ENCODE measurements around the gene HRCT1. TPM values are rescaled to one million over a fixed set of nuclear protein-coding genes. Genes with fewer than 3 reads are reported as not detected.

The HRCT1 gene
- total and polyA plus RNA-seq, 7 donors, result 2.1 to 88.5 (median 5.4) TPM

GRCh38 chr9:35951736-35952135 lies 45.7 kb downstream of the HRCT1 start:
- no peak for DNase-seq
- WGBS, 2 donors, result 51 to 62% methylated on average over 6 of the region's 6 CpGs
- intact Hi-C loops (cut with DNase I), result no loop called here
- Histone ChIP-seq H3K9me3 (no peaks in the 10 kb centered on the region), H3K27ac (peak overlapping the region in 1 of 4 donors; percentile 33), H3K4me3 (no peak overlapping the region), H3K27me3 (peaks cover 0 to 4% (median 0%) of the 10 kb centered on the region in 3 donors), H3K36me3 (no peaks in the 10 kb centered on the region), H3K4me1 (no peaks in the 10 kb centered on the region)
- TF ChIP-seq POLR2A (IDR thresholded peaks at IDR 0.05), result no peak
- TF ChIP-seq POLR2AphosphoS5 (IDR thresholded peaks at IDR 0.05), result no peak
- TF ChIP-seq EP300 (IDR thresholded peaks at IDR 0.05), result no peak

- no peak overlapping the region for H3K4me3 ChIP-seq
- no peak overlapping the region for H3K27ac ChIP-seq
- no peaks in the 10 kb centered on the region for H3K9me3 ChIP-seq
- no peaks in the 10 kb centered on the region for H3K36me3 ChIP-seq
- 83 to 85% methylated on average over 6 of the region's 6 CpGs for WGBS, 2 donors
- H3K27me3 ChIP-seq, result peaks cover 0 to 4% (median 0%) of the 10 kb centered on the region in 3 donors
- intact Hi-C loops (cut with DNase I), result no loop called here
- DNase-seq, result no peak
- H3K4me1 ChIP-seq, result no peaks in the 10 kb centered on the region
- TF ChIP-seq POLR2AphosphoS5 (IDR thresholded peaks at IDR 0.05) (no peak), POLR2A (IDR thresholded peaks at IDR 0.05) (no peak), CTCF (IDR thresholded peaks at IDR 0.05) (no peak), EP300 (IDR thresholded peaks at IDR 0.05) (no peak)
Observed at GRCh38 chr9:35952526-35953191, 46.7 kb downstream of the HRCT1 start.

- 6 to 13% methylated on average over 6 of the region's 6 CpGs for WGBS, 2 donors
- peaks cover 0 to 4% (median 0%) of the 10 kb centered on the region in 3 donors for H3K27me3 ChIP-seq
- intact Hi-C loops (cut with DNase I), result loop anchor here (5.0 kb wide), 1 partner anchor 67 kb away; no protein-coding TSS in a partner anchor
- no peak for DNase-seq
- TF ChIP-seq EP300 (IDR thresholded peaks at IDR 0.05) (no peak), CTCF (IDR thresholded peaks at IDR 0.05) (peak; percentile 38 to 88 (median 78))
- no peaks in the 10 kb centered on the region for H3K36me3 ChIP-seq
- H3K4me1 ChIP-seq, result no peaks in the 10 kb centered on the region
- no peaks in the 10 kb centered on the region for H3K9me3 ChIP-seq
- no peak overlapping the region for H3K27ac ChIP-seq
- H3K4me3 ChIP-seq, result no peak overlapping the region
Observed at GRCh38 chr9:35954942-35955546, 49.0 kb downstream of the HRCT1 start.

GRCh38 chr9:35956651-35957050 lies 50.6 kb downstream of the HRCT1 start:
- no peak for DNase-seq
- TF ChIP-seq POLR2AphosphoS5 (IDR thresholded peaks at IDR 0.05), result no peak
- Histone ChIP-seq H3K9me3 (no peaks in the 10 kb centered on the region), H3K36me3 (no peaks in the 10 kb centered on the region), H3K4me3 (no peak overlapping the region), H3K4me1 (no peaks in the 10 kb centered on the region), H3K27ac (no peak overlapping the region), H3K27me3 (peaks cover 0 to 4% (median 0%) of the 10 kb centered on the region in 3 donors)
- WGBS, 2 donors, result 88 to 92% methylated on average over 5 of the region's 5 CpGs
- intact Hi-C loops (cut with DNase I), result loop anchor here (5.0 kb wide), 1 partner anchor 66 kb away; no protein-coding TSS in a partner anchor

Other genes with a start within 250 kb of the HRCT1 start
- over 10,000 TPM in 2 of 4 donors, 1,000 to 10,000 TPM in 2; 2,523 to 26,387 (median 8,883) TPM for gene RMRP, start 248.2 kb upstream of the HRCT1 start, total RNA-seq
- gene RMRP, start 248.2 kb upstream of the HRCT1 start, polyA plus RNA-seq, result 100 to 1,000 TPM in 1 of 3 donors, not detected in 2; 480 TPM
- gene CCDC107, start 247.9 kb upstream of the HRCT1 start, total RNA-seq, result 100 to 1,000 TPM in 1 of 4 donors, 10 to 100 TPM in 3; 70.6 to 112 (median 83.1) TPM
- gene CCDC107, start 247.9 kb upstream of the HRCT1 start, polyA plus RNA-seq, result 10 to 100 TPM; 21.3 to 28.8 (median 24.2) TPM
- gene ARHGEF39, start 241.0 kb upstream of the HRCT1 start, total RNA-seq, result 1 to 10 TPM in 3 of 4 donors, under 1 TPM in 1; 0.99 to 3.3 (median 1.4) TPM
- 1 to 10 TPM in 2 of 3 donors, under 1 TPM in 1; 0.60 to 9.0 (median 1.6) TPM for gene ARHGEF39, start 241.0 kb upstream of the HRCT1 start, polyA plus RNA-seq
- under 1 TPM in 2 of 4 donors, not detected in 2; 0.33 to 0.71 TPM for gene CA9, start 232.3 kb upstream of the HRCT1 start, total RNA-seq
- 1 to 10 TPM in 1 of 3 donors, not detected in 2; 1.7 TPM for gene CA9, start 232.3 kb upstream of the HRCT1 start, polyA plus RNA-seq
- 1,000 to 10,000 TPM; 3,590 to 8,131 (median 6,107) TPM for gene TPM2, start 216.3 kb upstream of the HRCT1 start, total RNA-seq
- gene TPM2, start 216.3 kb upstream of the HRCT1 start, polyA plus RNA-seq, result 100 to 1,000 TPM in 2 of 3 donors, 10 to 100 TPM in 1; 49.9 to 447 (median 334) TPM
- 100 to 1,000 TPM; 354 to 609 (median 525) TPM for gene TLN1, start 174.0 kb upstream of the HRCT1 start, total RNA-seq
- 100 to 1,000 TPM in 1 of 3 donors, 10 to 100 TPM in 2; 45.0 to 143 (median 57.6) TPM for gene TLN1, start 174.0 kb upstream of the HRCT1 start, polyA plus RNA-seq
- gene CREB3, start 173.5 kb upstream of the HRCT1 start, total RNA-seq, result 10 to 100 TPM; 65.9 to 82.7 (median 75.4) TPM
- 10 to 100 TPM; 31.0 to 39.0 (median 35.3) TPM for gene CREB3, start 173.5 kb upstream of the HRCT1 start, polyA plus RNA-seq
- gene GBA2, start 157.0 kb upstream of the HRCT1 start, total RNA-seq, result 10 to 100 TPM; 45.9 to 91.7 (median 64.8) TPM
- gene GBA2, start 157.0 kb upstream of the HRCT1 start, polyA plus RNA-seq, result 10 to 100 TPM; 34.8 to 88.5 (median 58.5) TPM
- gene RGP1, start 156.9 kb upstream of the HRCT1 start, total RNA-seq, result 10 to 100 TPM; 13.3 to 23.5 (median 13.5) TPM
- gene RGP1, start 156.9 kb upstream of the HRCT1 start, polyA plus RNA-seq, result 10 to 100 TPM; 10.2 to 37.2 (median 21.3) TPM
- not detected for gene MSMP, start 151.9 kb upstream of the HRCT1 start, total RNA-seq
- under 1 TPM in 1 of 3 donors, not detected in 2; 0.57 TPM for gene MSMP, start 151.9 kb upstream of the HRCT1 start, polyA plus RNA-seq
- gene NPR2, start 114.6 kb upstream of the HRCT1 start, total RNA-seq, result 10 to 100 TPM; 20.3 to 26.6 (median 24.4) TPM
- 1 to 10 TPM in 1 of 3 donors, under 1 TPM in 2; 0.60 to 9.5 (median 0.69) TPM for gene NPR2, start 114.6 kb upstream of the HRCT1 start, polyA plus RNA-seq
- 1 to 10 TPM; 1.4 to 2.8 (median 2.4) TPM for gene SPAG8, start 93.9 kb upstream of the HRCT1 start, total RNA-seq
- 1 to 10 TPM in 1 of 3 donors, not detected in 2; 1.1 TPM for gene SPAG8, start 93.9 kb upstream of the HRCT1 start, polyA plus RNA-seq
- 10 to 100 TPM; 23.5 to 42.8 (median 36.2) TPM for gene HINT2, start 91.2 kb upstream of the HRCT1 start, total RNA-seq
- 100 to 1,000 TPM in 2 of 3 donors, 10 to 100 TPM in 1; 85.8 to 125 (median 112) TPM for gene HINT2, start 91.2 kb upstream of the HRCT1 start, polyA plus RNA-seq
- not detected for gene FAM221B, start 77.5 kb upstream of the HRCT1 start, total RNA-seq
- gene FAM221B, start 77.5 kb upstream of the HRCT1 start, polyA plus RNA-seq, result under 1 TPM in 1 of 3 donors, not detected in 2; 0.03 TPM
- gene TMEM8B, start 77.0 kb upstream of the HRCT1 start, total RNA-seq, result 10 to 100 TPM in 1 of 4 donors, 1 to 10 TPM in 3; 6.4 to 12.5 (median 8.4) TPM
- gene TMEM8B, start 77.0 kb upstream of the HRCT1 start, polyA plus RNA-seq, result 1 to 10 TPM; 3.5 to 9.5 (median 4.2) TPM
- gene OR13J1, start 35.8 kb upstream of the HRCT1 start, total RNA-seq, result not detected
- gene OR13J1, start 35.8 kb upstream of the HRCT1 start, polyA plus RNA-seq, result not detected
- 1 to 10 TPM in 3 of 4 donors, under 1 TPM in 1; 0.82 to 5.5 (median 2.1) TPM for gene SPAAR, start 3.3 kb downstream of the HRCT1 start, total RNA-seq
- gene SPAAR, start 3.3 kb downstream of the HRCT1 start, polyA plus RNA-seq, result 1 to 10 TPM in 1 of 3 donors, not detected in 2; 2.5 TPM
- not detected for gene OR2S2, start 52.0 kb downstream of the HRCT1 start, total RNA-seq
- not detected for gene OR2S2, start 52.0 kb downstream of the HRCT1 start, polyA plus RNA-seq
- gene RECK, start 130.7 kb downstream of the HRCT1 start, total RNA-seq, result 10 to 100 TPM; 11.1 to 22.2 (median 16.6) TPM
- gene RECK, start 130.7 kb downstream of the HRCT1 start, polyA plus RNA-seq, result 1 to 10 TPM in 2 of 3 donors, under 1 TPM in 1; 0.23 to 3.6 (median 1.2) TPM
- gene GLIPR2, start 230.5 kb downstream of the HRCT1 start, total RNA-seq, result 10 to 100 TPM; 57.3 to 90.6 (median 77.6) TPM
- gene GLIPR2, start 230.5 kb downstream of the HRCT1 start, polyA plus RNA-seq, result 10 to 100 TPM; 29.8 to 42.0 (median 32.5) TPM

Measured in sigmoid colon (tissue), 7 donors.